Measurements from ENCODE around the gene SLC44A4.
"Not testable (repeated sequence)": the region's sequence is repeated elsewhere in the genome, so short reads cannot be mapped to it uniquely, and the experiment has no call there.

Gene SLC44A4
- 1.9 reads per million, percentile 2 among the genes with 10 or more reads in this experiment for total RNA-seq

GRCh38 chr6:31878726-31879125 is at the start of gene SLC44A4:
SLC44A4 (minus strand) TSS chr6:31878997; CDS start chr6:31878980, 17 bp downstream.
- DNase-seq: no peak

- no peak for DNase-seq
Observed at GRCh38 chr6:31928672-31928939, 49.8 kb upstream of the SLC44A4 start.

GRCh38 chr6:31927863-31928671 is 49.3 kb upstream of the SLC44A4 start:
- no peak for DNase-seq

- DNase-seq: no peak
Observed at GRCh38 chr6:31927242-31927862, 48.6 kb upstream of the SLC44A4 start, which contains the start of gene C2. C2 (plus strand) TSS chr6:31927717; CDS start chr6:31927753, 36 bp downstream.

GRCh38 chr6:31922942-31923341 is 44.1 kb upstream of the SLC44A4 start:
- no peak for DNase-seq

- DNase-seq: no peak
Observed at GRCh38 chr6:31920811-31921210, 42.0 kb upstream of the SLC44A4 start.

- no peak for DNase-seq
Observed at GRCh38 chr6:31919624-31920303, 41.0 kb upstream of the SLC44A4 start.

- no peak for DNase-seq
Observed at GRCh38 chr6:31918069-31918720, 39.4 kb upstream of the SLC44A4 start.

- no peak for DNase-seq
Observed at GRCh38 chr6:31915756-31916155, 37.0 kb upstream of the SLC44A4 start.

GRCh38 chr6:31915351-31915750 is 36.6 kb upstream of the SLC44A4 start:
- no peak for DNase-seq

GRCh38 chr6:31911826-31912585 is 33.2 kb upstream of the SLC44A4 start:
- DNase-seq: no peak

GRCh38 chr6:31909298-31909697 is 30.5 kb upstream of the SLC44A4 start:
- DNase-seq: not testable (repeated sequence)

GRCh38 chr6:31908791-31909190 is 30.0 kb upstream of the SLC44A4 start:
- no peak for DNase-seq

GRCh38 chr6:31908255-31908654 is 29.5 kb upstream of the SLC44A4 start:
- DNase-seq: not testable (repeated sequence)

GRCh38 chr6:31907158-31907813 is 28.5 kb upstream of the SLC44A4 start:
- no peak for DNase-seq

GRCh38 chr6:31906727-31907126 is 27.9 kb upstream of the SLC44A4 start:
- not testable (repeated sequence) for DNase-seq

GRCh38 chr6:31906122-31906521 is 27.3 kb upstream of the SLC44A4 start:
- no peak for DNase-seq

- DNase-seq: no peak
Observed at GRCh38 chr6:31905041-31905440, 26.2 kb upstream of the SLC44A4 start.

GRCh38 chr6:31903957-31904356 is 25.2 kb upstream of the SLC44A4 start:
- DNase-seq: no peak

GRCh38 chr6:31901953-31902643 is 23.3 kb upstream of the SLC44A4 start, which contains the start of gene ZBTB12:
ZBTB12 (minus strand) TSS chr6:31902086; CDS start chr6:31901305, 781 bp downstream.
- peak; percentile 73 for DNase-seq

- DNase-seq: peak; percentile 56
Observed at GRCh38 chr6:31901415-31901952, 22.7 kb upstream of the SLC44A4 start.
